NB4 (cell line): ENCODE data around the gene KRT82.

Experiments
- POLR2A ChIP-seq: IDR thresholded peaks from 2 replicates; pipeline ENCODE4 v1.6.1; 2011; ENCODE audit warnings: mild to moderate bottlenecking; ENCODE audit not compliant: insufficient read length; ENCODE audit errors: extremely low read depth
- TF ChIP-seq, protein P1 (sequence below): IDR thresholded peaks from one replicate; pipeline ENCODE4 v1.5.1; 2012; ENCODE audit warnings: low read depth, low read length

DNA sequence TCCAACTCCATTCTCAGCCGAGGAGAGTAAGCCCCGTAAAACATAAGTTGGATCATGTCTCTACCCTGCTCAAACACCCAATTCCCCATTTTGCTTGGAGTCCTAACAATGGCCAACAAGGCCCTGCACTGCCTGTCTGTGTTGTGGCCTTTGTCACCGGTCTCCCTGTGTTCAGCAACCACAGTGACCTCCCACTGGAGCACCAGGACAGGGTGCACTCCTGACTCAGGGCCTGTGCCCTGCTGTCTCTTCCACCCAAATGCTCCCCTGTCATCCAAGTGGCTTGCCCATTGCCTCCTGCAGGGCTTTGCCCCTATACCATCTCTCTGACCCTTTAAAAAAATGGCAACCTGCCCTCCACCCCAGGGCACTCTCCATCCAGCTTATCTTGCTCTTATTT lies 34.4 kb downstream of the KRT82 start:
- TF ChIP-seq, protein P1, sequence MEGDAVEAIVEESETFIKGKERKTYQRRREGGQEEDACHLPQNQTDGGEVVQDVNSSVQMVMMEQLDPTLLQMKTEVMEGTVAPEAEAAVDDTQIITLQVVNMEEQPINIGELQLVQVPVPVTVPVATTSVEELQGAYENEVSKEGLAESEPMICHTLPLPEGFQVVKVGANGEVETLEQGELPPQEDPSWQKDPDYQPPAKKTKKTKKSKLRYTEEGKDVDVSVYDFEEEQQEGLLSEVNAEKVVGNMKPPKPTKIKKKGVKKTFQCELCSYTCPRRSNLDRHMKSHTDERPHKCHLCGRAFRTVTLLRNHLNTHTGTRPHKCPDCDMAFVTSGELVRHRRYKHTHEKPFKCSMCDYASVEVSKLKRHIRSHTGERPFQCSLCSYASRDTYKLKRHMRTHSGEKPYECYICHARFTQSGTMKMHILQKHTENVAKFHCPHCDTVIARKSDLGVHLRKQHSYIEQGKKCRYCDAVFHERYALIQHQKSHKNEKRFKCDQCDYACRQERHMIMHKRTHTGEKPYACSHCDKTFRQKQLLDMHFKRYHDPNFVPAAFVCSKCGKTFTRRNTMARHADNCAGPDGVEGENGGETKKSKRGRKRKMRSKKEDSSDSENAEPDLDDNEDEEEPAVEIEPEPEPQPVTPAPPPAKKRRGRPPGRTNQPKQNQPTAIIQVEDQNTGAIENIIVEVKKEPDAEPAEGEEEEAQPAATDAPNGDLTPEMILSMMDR = no peak
- TF ChIP-seq POLR2A = no peak
